DLD1 (cell line): Measurements from ENCODE around the gene PCDHB16.
"Not testable (repeated sequence)": the region's sequence is repeated elsewhere in the genome, so short reads cannot be mapped to it uniquely, and the experiment has no call there.

Source experiments
- in situ Hi-C: cut with HindIII; loops from 2 replicates; pipeline ENCODE4 v1.10.0; 2017; ENCODE audit warnings: low sequenced_read_pairs

The PCDHB16 gene

DNA sequence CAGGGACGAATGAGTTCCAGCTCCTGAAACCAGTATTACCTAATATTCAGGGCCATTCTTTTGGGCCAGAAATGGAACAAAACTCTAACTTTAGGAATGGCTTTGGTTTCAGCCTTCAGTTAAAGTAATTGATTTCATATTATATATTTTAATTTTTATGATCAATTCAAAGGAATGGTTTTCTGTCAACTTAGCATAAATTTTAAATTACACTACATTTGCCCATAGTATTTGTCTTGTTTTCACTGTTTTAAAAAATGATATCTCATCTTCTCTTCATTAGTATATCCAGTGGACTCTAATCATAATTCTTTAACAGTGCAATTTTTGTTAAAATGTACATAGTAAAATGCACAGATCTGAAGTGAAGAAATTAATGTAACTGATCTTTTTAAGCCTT lies 1.9 kb upstream of the PCDHB16 start:
- in situ Hi-C loops, result no loop called here

- in situ Hi-C loops, result not testable (repeated sequence)
These were observed 2.1 kb downstream of the PCDHB16 start for GRCh38 chr5:141184117-141184855.

DNA sequence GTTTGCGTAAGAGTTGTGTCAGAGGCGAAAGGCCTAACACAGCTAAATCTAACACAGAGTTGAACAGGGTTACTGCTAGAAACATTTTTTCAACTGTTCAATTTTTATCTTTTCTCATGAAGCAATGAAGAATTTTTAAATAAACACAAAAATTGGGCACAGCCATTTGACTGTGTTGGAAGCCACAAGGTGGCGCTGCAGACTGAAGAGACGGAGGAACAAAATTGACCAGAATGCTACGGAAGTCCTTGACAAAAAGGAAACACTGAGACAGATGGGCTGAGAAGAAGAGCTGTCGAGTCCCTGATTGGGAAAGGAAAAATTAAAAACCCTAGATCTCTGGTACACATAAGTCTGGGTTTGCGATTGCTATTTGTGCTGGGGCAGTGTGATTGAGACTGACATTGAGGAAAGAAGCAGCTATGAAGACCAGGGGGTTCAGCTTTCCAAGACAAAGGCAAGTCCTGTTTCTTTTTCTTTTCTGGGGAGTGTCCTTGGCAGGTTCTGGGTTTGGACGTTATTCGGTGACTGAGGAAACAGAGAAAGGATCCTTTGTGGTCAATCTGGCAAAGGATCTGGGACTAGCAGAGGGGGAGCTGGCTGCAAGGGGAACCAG lies 4.8 kb downstream of the PCDHB16 start, which contains the start of gene PCDHB9:
Gene PCDHB9 (plus strand): TSS at position 265 of the 616 bp plus-strand sequence. CDS start 158 bp downstream, at position 423.
- in situ Hi-C loops, result no loop called here

GRCh38 chr5:141188682-141189081 lies 6.5 kb downstream of the PCDHB16 start:
- in situ Hi-C loops, result not testable (repeated sequence)

DNA sequence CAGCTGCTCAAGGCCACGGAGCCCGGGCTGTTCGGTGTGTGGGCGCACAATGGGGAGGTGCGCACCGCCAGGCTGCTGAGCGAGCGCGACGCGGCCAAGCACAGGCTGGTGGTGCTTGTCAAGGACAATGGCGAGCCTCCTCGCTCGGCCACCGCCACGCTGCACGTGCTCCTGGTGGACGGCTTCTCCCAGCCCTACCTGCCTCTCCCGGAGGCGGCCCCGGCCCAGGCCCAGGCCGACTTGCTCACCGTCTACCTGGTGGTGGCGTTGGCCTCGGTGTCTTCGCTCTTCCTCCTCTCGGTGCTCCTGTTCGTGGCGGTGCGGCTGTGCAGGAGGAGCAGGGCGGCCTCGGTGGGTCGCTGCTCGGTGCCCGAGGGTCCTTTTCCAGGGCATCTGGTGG lies 6.9 kb downstream of the PCDHB16 start:
- in situ Hi-C loops, result not testable (repeated sequence)

GRCh38 chr5:141192110-141192725 lies 10.0 kb downstream of the PCDHB16 start, which contains the start of gene PCDHB10:
Gene PCDHB10 (plus strand): TSS chr5:141192353. CDS start chr5:141192553, 200 bp downstream.
- in situ Hi-C loops, result no loop called here

- in situ Hi-C loops, result not testable (repeated sequence)
These were observed 12.1 kb downstream of the PCDHB16 start for GRCh38 chr5:141194332-141194731.

GRCh38 chr5:141196363-141196762 lies 14.2 kb downstream of the PCDHB16 start:
- in situ Hi-C loops, result no loop called here

DNA sequence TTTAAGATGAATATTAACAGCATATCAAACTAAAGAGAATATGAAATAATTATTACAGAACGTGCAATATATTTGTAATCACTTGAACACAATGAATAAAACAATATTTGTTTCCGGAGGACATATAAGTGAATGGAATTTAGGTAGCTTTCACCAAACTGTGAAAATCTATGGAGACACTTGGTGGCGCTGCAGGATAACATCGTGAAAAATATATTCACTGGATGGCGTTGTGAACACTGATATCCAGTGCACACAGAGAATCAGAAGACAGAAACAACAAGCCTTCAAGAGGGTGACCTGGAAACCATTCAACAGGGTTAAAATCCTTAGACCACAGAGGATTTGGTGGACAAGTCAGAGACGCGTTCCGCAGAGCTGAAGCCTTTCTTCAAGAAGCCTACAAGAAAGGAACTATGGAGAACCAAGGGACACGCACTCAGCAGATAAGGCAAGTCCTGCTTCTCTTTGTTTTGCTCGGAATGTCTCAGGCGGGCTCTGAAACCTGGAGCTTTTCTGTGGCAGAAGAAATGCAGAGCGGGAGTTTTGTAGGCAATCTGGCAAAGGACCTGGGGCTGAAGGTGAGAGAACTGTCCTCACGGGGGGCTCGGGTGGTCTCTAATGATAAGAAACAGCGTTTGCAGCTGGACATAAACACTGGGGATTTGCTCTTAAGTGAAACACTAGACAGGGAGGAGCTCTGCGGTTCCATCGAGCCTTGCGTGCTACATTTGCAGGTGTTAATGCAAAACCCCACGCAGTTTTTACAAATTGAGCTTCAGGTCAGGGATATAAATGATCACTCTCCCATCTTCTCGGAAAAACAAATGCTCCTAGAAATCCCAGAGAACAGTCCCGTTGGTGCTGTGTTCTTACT lies 17.4 kb downstream of the PCDHB16 start, which contains the start of gene PCDHB11:
Gene PCDHB11 (plus strand): TSS at position 269 of the 877 bp plus-strand sequence. CDS start 148 bp downstream, at position 417.
- in situ Hi-C loops, result no loop called here

DNA sequence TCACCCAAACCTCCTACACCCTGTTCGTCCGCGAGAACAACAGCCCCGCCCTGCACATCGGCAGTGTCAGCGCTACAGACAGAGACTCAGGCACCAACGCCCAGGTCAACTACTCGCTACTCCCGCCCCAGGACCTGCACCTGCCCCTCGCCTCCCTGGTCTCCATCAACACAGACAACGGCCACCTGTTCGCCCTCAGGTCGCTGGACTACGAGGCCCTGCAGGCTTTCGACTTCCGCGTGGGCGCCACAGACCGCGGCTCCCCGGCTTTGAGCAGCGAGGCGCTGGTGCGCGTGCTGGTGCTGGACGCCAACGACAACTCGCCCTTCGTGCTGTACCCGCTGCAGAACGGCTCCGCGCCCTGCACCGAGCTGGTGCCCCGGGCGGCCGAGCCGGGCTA lies 18.9 kb downstream of the PCDHB16 start:
- in situ Hi-C loops, result not testable (repeated sequence)

DNA sequence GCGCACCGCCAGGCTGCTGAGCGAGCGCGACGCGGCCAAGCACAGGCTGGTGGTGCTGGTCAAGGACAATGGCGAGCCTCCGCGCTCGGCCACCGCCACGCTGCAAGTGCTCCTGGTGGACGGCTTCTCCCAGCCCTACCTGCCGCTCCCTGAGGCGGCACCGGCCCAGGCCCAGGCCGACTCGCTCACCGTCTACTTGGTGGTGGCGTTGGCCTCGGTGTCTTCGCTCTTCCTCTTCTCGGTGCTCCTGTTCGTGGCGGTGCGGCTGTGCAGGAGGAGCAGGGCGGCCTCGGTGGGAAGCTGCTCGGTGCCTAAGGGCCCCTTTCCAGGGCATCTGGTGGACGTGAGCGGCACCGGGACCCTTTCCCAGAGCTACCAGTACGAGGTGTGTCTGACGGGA lies 19.5 kb downstream of the PCDHB16 start:
- in situ Hi-C loops, result not testable (repeated sequence)

DNA sequence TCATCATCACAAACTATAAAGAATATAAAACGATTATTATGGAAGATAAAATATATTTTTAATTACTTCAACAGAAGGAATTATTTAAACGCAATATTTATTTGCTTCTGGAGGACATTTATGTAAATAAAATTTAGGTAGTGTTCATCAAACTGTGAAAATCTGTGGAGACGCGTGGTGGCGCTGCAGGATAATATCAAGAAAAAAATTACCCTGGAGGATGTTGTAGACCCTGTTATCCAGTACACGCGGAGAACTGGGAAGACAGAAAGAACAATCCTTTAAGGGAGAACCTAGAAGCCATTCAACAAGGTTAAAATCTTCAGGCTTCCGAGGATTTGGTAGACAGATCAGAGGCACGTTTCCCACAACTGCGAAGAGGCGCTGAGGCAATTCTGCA lies 26.3 kb downstream of the PCDHB16 start, which contains the start of gene PCDHB12:
Gene PCDHB12 (plus strand): TSS at position 242 of the 400 bp plus-strand sequence. CDS start 189 bp downstream, outside the sequence.
- in situ Hi-C loops, result no loop called here

- in situ Hi-C loops, result not testable (repeated sequence)
These were observed 28.1 kb downstream of the PCDHB16 start for GRCh38 chr5:141210281-141210680.

DNA sequence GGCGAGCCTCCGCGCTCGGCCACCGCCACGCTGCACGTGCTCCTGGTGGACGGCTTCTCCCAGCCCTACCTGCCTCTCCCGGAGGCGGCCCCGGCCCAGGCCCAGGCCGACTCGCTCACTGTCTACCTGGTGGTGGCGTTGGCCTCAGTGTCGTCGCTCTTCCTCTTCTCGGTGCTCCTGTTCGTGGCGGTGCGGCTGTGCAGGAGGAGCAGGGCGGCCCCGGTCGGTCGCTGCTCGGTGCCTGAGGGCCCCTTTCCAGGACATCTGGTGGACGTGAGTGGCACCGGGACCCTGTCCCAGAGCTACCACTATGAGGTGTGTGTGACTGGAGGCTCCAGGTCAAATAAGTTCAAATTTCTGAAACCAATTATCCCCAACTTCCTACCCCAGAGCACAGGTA lies 28.7 kb downstream of the PCDHB16 start:
- in situ Hi-C loops, result not testable (repeated sequence)

DNA sequence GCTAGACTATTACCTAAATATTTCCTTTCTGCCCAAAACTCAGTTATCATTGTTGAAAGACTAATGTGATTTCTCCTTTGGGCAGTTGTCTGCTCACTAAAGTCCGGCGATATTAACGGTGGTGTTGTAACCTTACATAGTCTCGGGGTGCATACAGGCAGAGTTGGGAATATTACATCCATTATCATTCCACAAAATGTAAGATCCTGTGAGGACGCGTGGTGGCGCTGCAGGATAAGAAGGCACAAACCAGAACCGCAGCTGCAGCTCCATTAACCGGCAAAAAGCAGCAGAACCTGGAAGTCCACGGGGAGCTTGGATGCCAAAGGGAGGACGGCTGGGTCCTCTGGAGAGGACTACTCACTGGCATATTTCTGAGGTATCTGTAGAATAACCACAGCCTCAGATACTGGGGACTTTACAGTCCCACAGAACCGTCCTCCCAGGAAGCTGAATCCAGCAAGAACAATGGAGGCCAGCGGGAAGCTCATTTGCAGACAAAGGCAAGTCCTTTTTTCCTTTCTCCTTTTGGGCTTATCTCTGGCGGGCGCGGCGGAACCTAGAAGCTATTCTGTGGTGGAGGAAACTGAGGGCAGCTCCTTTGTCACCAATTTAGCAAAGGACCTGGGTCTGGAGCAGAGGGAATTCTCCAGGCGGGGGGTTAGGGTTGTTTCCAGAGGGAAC lies 31.6 kb downstream of the PCDHB16 start, which contains the start of gene PCDHB13:
Gene PCDHB13 (plus strand): TSS at position 264 of the 684 bp plus-strand sequence. CDS start 205 bp downstream, at position 469.
- in situ Hi-C loops, result not testable (repeated sequence)

- in situ Hi-C loops, result not testable (repeated sequence)
These were observed 32.4 kb downstream of the PCDHB16 start for GRCh38 chr5:141214583-141214982.

DNA sequence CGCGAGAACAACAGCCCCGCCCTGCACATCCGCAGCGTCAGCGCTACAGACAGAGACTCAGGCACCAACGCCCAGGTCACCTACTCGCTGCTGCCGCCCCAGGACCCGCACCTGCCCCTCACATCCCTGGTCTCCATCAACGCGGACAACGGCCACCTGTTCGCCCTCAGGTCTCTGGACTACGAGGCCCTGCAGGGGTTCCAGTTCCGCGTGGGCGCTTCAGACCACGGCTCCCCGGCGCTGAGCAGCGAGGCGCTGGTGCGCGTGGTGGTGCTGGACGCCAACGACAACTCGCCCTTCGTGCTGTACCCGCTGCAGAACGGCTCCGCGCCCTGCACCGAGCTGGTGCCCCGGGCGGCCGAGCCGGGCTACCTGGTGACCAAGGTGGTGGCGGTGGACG lies 33.3 kb downstream of the PCDHB16 start:
- in situ Hi-C loops, result not testable (repeated sequence)

GRCh38 chr5:141216035-141216434 lies 33.8 kb downstream of the PCDHB16 start:
- in situ Hi-C loops, result not testable (repeated sequence)

GRCh38 chr5:141223112-141223783 lies 41.1 kb downstream of the PCDHB16 start, which contains the start of gene PCDHB14:
Gene PCDHB14 (plus strand): TSS chr5:141223343. CDS start chr5:141223506, 163 bp downstream.
- in situ Hi-C loops, result no loop called here
